ENCODE results near the gene NEO1.

The NEO1 gene

GRCh38 chr15:73033611-73034010, 18.7 kb upstream of the NEO1 start:
- Histone ChIP-seq H3K27me3 (ENCODE audit: insufficient read depth, low read length) (no peaks in the 10 kb centered on the region), H3K9me3 (ENCODE audit: insufficient read depth, low read depth, low read length) (no peaks in the 10 kb centered on the region), H3K9ac (ENCODE audit: low read depth, low read length) (no peak overlapping the region), H3K4me1 (ENCODE audit: insufficient read depth, low read length) (0 out of 2 replicates have a peak, but pooled peaks cover 5% of the 10 kb centered on the region), H3K27ac (ENCODE audit: low read depth, low read length) (no peak overlapping the region), H3K4me3 (ENCODE audit: low read length) (no peak overlapping the region), H3K36me3 (ENCODE audit: insufficient read depth, low read length) (no peaks in the 10 kb centered on the region)
- 98% methylated on average over 5 of the region's 5 CpGs for WGBS

- no peaks in the 10 kb centered on the region for H3K9me3 ChIP-seq (ENCODE audit: insufficient read depth, low read depth, low read length)
- no peak overlapping the region for H3K9ac ChIP-seq (ENCODE audit: low read depth, low read length)
- H3K4me3 ChIP-seq (ENCODE audit: low read length), result no peak overlapping the region
- WGBS, result 82% methylated on average over 1 of the region's 1 CpG
- H3K4me1 ChIP-seq (ENCODE audit: insufficient read depth, low read length), result 0 out of 2 replicates have a peak, but pooled peaks cover 5% of the 10 kb centered on the region
- H3K36me3 ChIP-seq (ENCODE audit: insufficient read depth, low read length), result no peaks in the 10 kb centered on the region
- H3K27ac ChIP-seq (ENCODE audit: low read depth, low read length), result no peak overlapping the region
- no peaks in the 10 kb centered on the region for H3K27me3 ChIP-seq (ENCODE audit: insufficient read depth, low read length)
Measured at GRCh38 chr15:73034221-73034620, 18.0 kb upstream of the NEO1 start.

- H3K27me3 ChIP-seq (ENCODE audit: insufficient read depth, low read length), result no peaks in the 10 kb centered on the region
- H3K4me3 ChIP-seq (ENCODE audit: low read length), result no peak overlapping the region
- no peaks in the 10 kb centered on the region for H3K4me1 ChIP-seq (ENCODE audit: insufficient read depth, low read length)
- H3K36me3 ChIP-seq (ENCODE audit: insufficient read depth, low read length), result no peaks in the 10 kb centered on the region
- 92% methylated on average over 2 of the region's 2 CpGs for whole genome bisulfite sequencing
- H3K9ac ChIP-seq (ENCODE audit: low read depth, low read length), result no peak overlapping the region
- H3K9me3 ChIP-seq (ENCODE audit: insufficient read depth, low read depth, low read length), result no peaks in the 10 kb centered on the region
- no peak overlapping the region for H3K27ac ChIP-seq (ENCODE audit: low read depth, low read length)
Measured at GRCh38 chr15:73035221-73035620, 17.0 kb upstream of the NEO1 start.

- Histone ChIP-seq H3K4me3 (ENCODE audit: low read length) (no peak overlapping the region), H3K9ac (ENCODE audit: low read depth, low read length) (no peak overlapping the region), H3K4me1 (ENCODE audit: insufficient read depth, low read length) (no peaks in the 10 kb centered on the region), H3K27me3 (ENCODE audit: insufficient read depth, low read length) (no peaks in the 10 kb centered on the region), H3K27ac (ENCODE audit: low read depth, low read length) (no peak overlapping the region), H3K9me3 (ENCODE audit: insufficient read depth, low read depth, low read length) (no peaks in the 10 kb centered on the region), H3K36me3 (ENCODE audit: insufficient read depth, low read length) (no peaks in the 10 kb centered on the region)
- 91% methylated on average over 4 of the region's 4 CpGs for WGBS
Measured at GRCh38 chr15:73038220-73038619, 14.0 kb upstream of the NEO1 start.

- no peaks in the 10 kb centered on the region for H3K36me3 ChIP-seq (ENCODE audit: insufficient read depth, low read length)
- H3K27ac ChIP-seq (ENCODE audit: low read depth, low read length), result no peak overlapping the region
- H3K4me3 ChIP-seq (ENCODE audit: low read length), result no peak overlapping the region
- peaks cover 14% of the 10 kb centered on the region for H3K4me1 ChIP-seq (ENCODE audit: insufficient read depth, low read length)
- 89% methylated on average over 5 of the region's 5 CpGs for WGBS
- H3K9me3 ChIP-seq (ENCODE audit: insufficient read depth, low read depth, low read length), result no peaks in the 10 kb centered on the region
- peaks cover 12% of the 10 kb centered on the region for H3K27me3 ChIP-seq (ENCODE audit: insufficient read depth, low read length)
- H3K9ac ChIP-seq (ENCODE audit: low read depth, low read length), result no peak overlapping the region
Measured at GRCh38 chr15:73046073-73046472, 6.2 kb upstream of the NEO1 start.

- 97% methylated on average over 6 of the region's 6 CpGs for WGBS
Measured at GRCh38 chr15:73047882-73048281, 4.4 kb upstream of the NEO1 start.

GRCh38 chr15:73048624-73049295, 3.5 kb upstream of the NEO1 start:
- H3K4me1 ChIP-seq (ENCODE audit: insufficient read depth, low read length), result peaks cover 18% of the 10 kb centered on the region
- H3K4me3 ChIP-seq (ENCODE audit: low read length), result no peak overlapping the region
- 46% methylated on average over 3 of the region's 3 CpGs for WGBS
- H3K27me3 ChIP-seq (ENCODE audit: insufficient read depth, low read length), result peaks cover 12% of the 10 kb centered on the region
- no peaks in the 10 kb centered on the region for H3K36me3 ChIP-seq (ENCODE audit: insufficient read depth, low read length)
- H3K9me3 ChIP-seq (ENCODE audit: insufficient read depth, low read depth, low read length), result no peaks in the 10 kb centered on the region
- no peak overlapping the region for H3K9ac ChIP-seq (ENCODE audit: low read depth, low read length)
- no peak overlapping the region; the same call in 1 of the 2 replicates for H3K27ac ChIP-seq (ENCODE audit: low read depth, low read length)

More at GRCh38 chr15:73047882-73048281, 4.4 kb upstream of the NEO1 start:
- Histone ChIP-seq H3K27me3 (ENCODE audit: insufficient read depth, low read length) (peaks cover 12% of the 10 kb centered on the region), H3K27ac (ENCODE audit: low read depth, low read length) (no peak overlapping the region), H3K4me3 (ENCODE audit: low read length) (no peak overlapping the region), H3K4me1 (ENCODE audit: insufficient read depth, low read length) (peaks cover 16% of the 10 kb centered on the region), H3K9me3 (ENCODE audit: insufficient read depth, low read depth, low read length) (no peaks in the 10 kb centered on the region), H3K36me3 (ENCODE audit: insufficient read depth, low read length) (no peaks in the 10 kb centered on the region), H3K9ac (ENCODE audit: low read depth, low read length) (no peak overlapping the region)

GRCh38 chr15:73049564-73050215, 2.6 kb upstream of the NEO1 start:
- H3K4me3 ChIP-seq (ENCODE audit: low read length), result no peak overlapping the region
- no peak overlapping the region for H3K9ac ChIP-seq (ENCODE audit: low read depth, low read length)
- H3K27me3 ChIP-seq (ENCODE audit: insufficient read depth, low read length), result peaks cover 12% of the 10 kb centered on the region
- H3K27ac ChIP-seq (ENCODE audit: low read depth, low read length), result peak overlapping the region; percentile 56; the same call in 1 of the 2 replicates
- peaks cover 21% of the 10 kb centered on the region for H3K4me1 ChIP-seq (ENCODE audit: insufficient read depth, low read length)
- no peaks in the 10 kb centered on the region for H3K36me3 ChIP-seq (ENCODE audit: insufficient read depth, low read length)
- H3K9me3 ChIP-seq (ENCODE audit: insufficient read depth, low read depth, low read length), result no peaks in the 10 kb centered on the region
- 77% methylated on average over 4 of the region's 4 CpGs for WGBS

- Histone ChIP-seq H3K4me1 (ENCODE audit: insufficient read depth, low read length) (peaks cover 21% of the 10 kb centered on the region), H3K9me3 (ENCODE audit: insufficient read depth, low read depth, low read length) (no peaks in the 10 kb centered on the region), H3K36me3 (ENCODE audit: insufficient read depth, low read length) (no peaks in the 10 kb centered on the region), H3K27me3 (ENCODE audit: insufficient read depth, low read length) (peaks cover 12% of the 10 kb centered on the region), H3K27ac (ENCODE audit: low read depth, low read length) (no peak overlapping the region), H3K4me3 (ENCODE audit: low read length) (peak overlapping the region; percentile 65), H3K9ac (ENCODE audit: low read depth, low read length) (peak overlapping the region; percentile 74)
- WGBS, result 59% methylated on average over 9 of the region's 10 CpGs
Measured at GRCh38 chr15:73050561-73051295, 1.5 kb upstream of the NEO1 start.

GRCh38 chr15:73051391-73051806, 864 bp upstream of the NEO1 start:
- no peaks in the 10 kb centered on the region for H3K9me3 ChIP-seq (ENCODE audit: insufficient read depth, low read depth, low read length)
- peaks cover 12% of the 10 kb centered on the region for H3K27me3 ChIP-seq (ENCODE audit: insufficient read depth, low read length)
- peaks cover 21% of the 10 kb centered on the region for H3K4me1 ChIP-seq (ENCODE audit: insufficient read depth, low read length)
- peak overlapping the region; percentile 91 for H3K27ac ChIP-seq (ENCODE audit: low read depth, low read length)
- H3K4me3 ChIP-seq (ENCODE audit: low read length), result peak overlapping the region; percentile 65
- H3K9ac ChIP-seq (ENCODE audit: low read depth, low read length), result peak overlapping the region; percentile 74
- no peaks in the 10 kb centered on the region for H3K36me3 ChIP-seq (ENCODE audit: insufficient read depth, low read length)
- WGBS, result under 1% methylated on average over 42 of the region's 42 CpGs

All from HUES64 (cell line).